Calu3 (cell line): Measurements from ENCODE around the gene HBG2. TPM values are rescaled to one million over a fixed set of nuclear protein-coding genes. Genes with fewer than 3 reads are reported as not detected.

ENCODE experiments used
- BruUV-seq: library from RNA; stranded (reverse); fragments of 400-500 nt; replicated peaks from 2 replicates; lab custom pipeline; 2021; lab: Mats Ljungman, UMichigan
- CTCF ChIA-PET: fragments of 300-600 bp; sonication (Branson Sonifier 250); formaldehyde crosslinking; loops from one replicate; lab custom pipeline; 2022; ENCODE audit warnings: antibody characterized with exemption; lab: Charles Lee
- DNase-seq: peaks from one replicate; pipeline ENCODE4 v3.0.0; 2022
- H3K27ac Mint-ChIP-seq: one replicate; pipeline ENCODE4 v1.8.0; 2022; ENCODE audit warnings: mixed read lengths; ENCODE audit not compliant: unreplicated experiment
- H3K27me3 Mint-ChIP-seq: one replicate; pipeline ENCODE4 v1.8.0; 2022; ENCODE audit warnings: mixed read lengths; ENCODE audit not compliant: unreplicated experiment
- H3K36me3 Mint-ChIP-seq: one replicate; pipeline ENCODE4 v1.8.0; 2022; ENCODE audit warnings: mild to moderate bottlenecking, moderate library complexity, mixed read lengths; ENCODE audit not compliant: insufficient read depth, unreplicated experiment
- H3K4me1 Mint-ChIP-seq: one replicate; pipeline ENCODE4 v1.8.0; 2022; ENCODE audit warnings: mild to moderate bottlenecking, low read depth, mixed read lengths; ENCODE audit not compliant: unreplicated experiment
- H3K4me3 Mint-ChIP-seq: one replicate; pipeline ENCODE4 v1.8.0; 2022; ENCODE audit warnings: mild to moderate bottlenecking, low read depth, moderate library complexity, mixed read lengths; ENCODE audit not compliant: unreplicated experiment
- H3K9me3 Mint-ChIP-seq: one replicate; pipeline ENCODE4 v1.8.0; 2022; ENCODE audit warnings: low read depth, mixed read lengths; ENCODE audit not compliant: unreplicated experiment
- intact Hi-C: fragments of 100-400 bp; cut with micrococcal nuclease; formaldehyde crosslinking; loops from one replicate; pipeline ENCODE4 v1.10.0; 2022; ENCODE audit not compliant: unreplicated experiment
- total RNA-seq: library from RNA; stranded (reverse); gene quantifications from 2 replicates; pipeline ENCODE4 v1.2.3, GENCODE V29; 2022
- TF ChIP-seq, protein P1 (sequence below): fragments of 200-600 bp; IDR thresholded peaks from one replicate; pipeline ENCODE4 v1.8.0; 2022; ENCODE audit warnings: antibody characterized with exemption; ENCODE audit not compliant: unreplicated experiment

The HBG2 gene
- total RNA-seq, 1 experiment from 2014 or later: not detected

GRCh38 chr11:5225480-5225871 is 29.1 kb downstream of the HBG2 start:
- H3K27ac Mint-ChIP-seq: no peak overlapping the region
- no peaks in the 10 kb centered on the region for H3K27me3 Mint-ChIP-seq
- no TSS peak for BruUV-seq
- DNase-seq: no peak
- CTCF ChIA-PET: no interaction called here
- no peaks in the 10 kb centered on the region for H3K4me1 Mint-ChIP-seq
- intact Hi-C loops: no loop called here
- H3K9me3 Mint-ChIP-seq: peaks cover 4% of the 10 kb centered on the region
- H3K4me3 Mint-ChIP-seq: no peak overlapping the region
- no peaks in the 10 kb centered on the region for H3K36me3 Mint-ChIP-seq
- TF ChIP-seq, protein P1, sequence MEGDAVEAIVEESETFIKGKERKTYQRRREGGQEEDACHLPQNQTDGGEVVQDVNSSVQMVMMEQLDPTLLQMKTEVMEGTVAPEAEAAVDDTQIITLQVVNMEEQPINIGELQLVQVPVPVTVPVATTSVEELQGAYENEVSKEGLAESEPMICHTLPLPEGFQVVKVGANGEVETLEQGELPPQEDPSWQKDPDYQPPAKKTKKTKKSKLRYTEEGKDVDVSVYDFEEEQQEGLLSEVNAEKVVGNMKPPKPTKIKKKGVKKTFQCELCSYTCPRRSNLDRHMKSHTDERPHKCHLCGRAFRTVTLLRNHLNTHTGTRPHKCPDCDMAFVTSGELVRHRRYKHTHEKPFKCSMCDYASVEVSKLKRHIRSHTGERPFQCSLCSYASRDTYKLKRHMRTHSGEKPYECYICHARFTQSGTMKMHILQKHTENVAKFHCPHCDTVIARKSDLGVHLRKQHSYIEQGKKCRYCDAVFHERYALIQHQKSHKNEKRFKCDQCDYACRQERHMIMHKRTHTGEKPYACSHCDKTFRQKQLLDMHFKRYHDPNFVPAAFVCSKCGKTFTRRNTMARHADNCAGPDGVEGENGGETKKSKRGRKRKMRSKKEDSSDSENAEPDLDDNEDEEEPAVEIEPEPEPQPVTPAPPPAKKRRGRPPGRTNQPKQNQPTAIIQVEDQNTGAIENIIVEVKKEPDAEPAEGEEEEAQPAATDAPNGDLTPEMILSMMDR: no peak

DNA sequence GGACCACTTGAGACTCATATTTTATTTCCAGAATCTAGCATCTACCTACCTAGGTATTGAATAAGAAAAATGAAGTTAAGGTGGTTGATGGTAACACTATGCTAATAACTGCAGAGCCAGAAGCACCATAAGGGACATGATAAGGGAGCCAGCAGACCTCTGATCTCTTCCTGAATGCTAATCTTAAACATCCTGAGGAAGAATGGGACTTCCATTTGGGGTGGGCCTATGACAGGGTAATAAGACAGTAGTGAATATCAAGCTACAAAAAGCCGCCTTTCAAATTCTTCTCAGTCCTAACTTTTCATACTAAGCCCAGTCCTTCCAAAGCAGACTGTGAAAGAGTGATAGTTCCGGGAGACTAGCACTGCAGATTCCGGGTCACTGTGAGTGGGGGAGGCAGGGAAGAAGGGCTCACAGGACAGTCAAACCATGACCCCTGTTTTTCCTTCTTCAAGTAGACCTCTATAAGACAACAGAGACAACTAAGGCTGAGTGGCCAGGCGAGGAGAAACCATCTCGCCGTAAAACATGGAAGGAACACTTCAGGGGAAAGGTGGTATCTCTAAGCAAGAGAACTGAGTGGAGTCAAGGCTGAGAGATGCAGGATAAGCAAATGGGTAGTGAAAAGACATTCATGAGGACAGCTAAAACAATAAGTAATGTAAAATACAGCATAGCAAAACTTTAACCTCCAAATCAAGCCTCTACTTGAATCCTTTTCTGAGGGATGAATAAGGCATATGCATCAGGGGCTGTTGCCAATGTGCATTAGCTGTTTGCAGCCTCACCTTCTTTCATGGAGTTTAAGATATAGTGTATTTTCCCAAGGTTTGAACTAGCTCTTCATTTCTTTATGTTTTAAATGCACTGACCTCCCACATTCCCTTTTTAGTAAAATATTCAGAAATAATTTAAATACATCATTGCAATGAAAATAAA is 29.8 kb downstream of the HBG2 start:
- intact Hi-C loops: no loop called here
- Mint-ChIP-seq H3K27me3 (no peaks in the 10 kb centered on the region), H3K9me3 (peaks cover 4% of the 10 kb centered on the region), H3K36me3 (no peaks in the 10 kb centered on the region), H3K4me3 (no peak overlapping the region), H3K27ac (no peak overlapping the region), H3K4me1 (no peaks in the 10 kb centered on the region)
- TF ChIP-seq, protein P1: no peak
- DNase-seq: no peak
- BruUV-seq: no TSS peak
- CTCF ChIA-PET: no interaction called here

GRCh38 chr11:5223686-5224085 is 30.9 kb downstream of the HBG2 start:
- Mint-ChIP-seq H3K9me3 (peaks cover 7% of the 10 kb centered on the region), H3K27me3 (no peaks in the 10 kb centered on the region), H3K4me3 (no peak overlapping the region)

DNA sequence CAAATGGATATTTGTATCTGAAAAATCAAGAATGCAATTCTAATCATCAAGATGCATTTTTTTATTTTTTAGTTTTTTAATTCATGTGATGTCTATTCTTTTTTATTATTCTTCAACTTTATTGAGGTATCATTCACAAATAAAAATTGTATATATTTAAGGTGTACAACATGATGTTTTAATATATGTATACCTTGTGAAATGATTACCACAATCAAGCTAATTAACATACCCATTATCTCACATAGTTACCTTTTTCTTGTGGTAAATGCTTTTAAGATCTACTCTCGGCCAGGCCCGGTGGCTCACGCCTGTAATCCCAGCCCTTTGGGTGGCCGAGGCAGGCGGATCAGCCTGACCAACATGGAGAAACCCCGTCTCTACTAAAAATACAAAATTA is 31.4 kb downstream of the HBG2 start:
- no peak for DNase-seq
- TF ChIP-seq, protein P1: no peak
- CTCF ChIA-PET: no interaction called here
- no peak overlapping the region for H3K27ac Mint-ChIP-seq
- H3K36me3 Mint-ChIP-seq: no peaks in the 10 kb centered on the region
- H3K4me1 Mint-ChIP-seq: no peaks in the 10 kb centered on the region
- intact Hi-C loops: no loop called here
- H3K27me3 Mint-ChIP-seq: no peaks in the 10 kb centered on the region
- H3K4me3 Mint-ChIP-seq: no peak overlapping the region
- H3K9me3 Mint-ChIP-seq: peaks cover 7% of the 10 kb centered on the region
- BruUV-seq: no TSS peak

More at GRCh38 chr11:5223686-5224085, 30.9 kb downstream of the HBG2 start:
- CTCF ChIA-PET: no interaction called here
- H3K4me1 Mint-ChIP-seq: no peaks in the 10 kb centered on the region
- no peaks in the 10 kb centered on the region for H3K36me3 Mint-ChIP-seq
- intact Hi-C loops: no loop called here
- BruUV-seq: no TSS peak
- TF ChIP-seq, protein P1: no peak
- no peak for DNase-seq
- H3K27ac Mint-ChIP-seq: no peak overlapping the region
